ENCODE results near the gene PPP1R9B. TPM values are rescaled to one million over a fixed set of nuclear protein-coding genes. Genes with fewer than 3 reads are reported as not detected.

Gene PPP1R9B
- total RNA-seq, 1 experiment from 2014 or later: 61.3 TPM

- no peak overlapping the region for H3K27ac ChIP-seq (ENCODE audit: low read depth, low read length, poor library complexity, severe bottlenecking)
- POLR2A ChIA-PET (ENCODE audit: low non-redundant PET): no interaction called here
- TF ChIP-seq CTCF (conservative IDR thresholded peaks at IDR 0.05; ENCODE audit: low read depth, low read length) (no peak), EZH2 (IDR thresholded peaks at IDR 0.05; ENCODE audit: borderline replicate concordance, low read depth, low read length, poor library complexity, severe bottlenecking) (no peak)
- peaks cover 10% of the 10 kb centered on the region for H3K4me1 ChIP-seq (ENCODE audit: insufficient read depth, low read length, poor library complexity, severe bottlenecking)
- CTCF ChIA-PET: interaction anchor here (0.7 to 1.4 kb wide), 15 partner anchors 14 to 204 kb away, joined by 3 to 10 read pairs (median 4); no protein-coding TSS in a partner anchor
- H3K27me3 ChIP-seq (replicated peaks; ENCODE audit: insufficient read depth, low read depth, low read length, poor library complexity): no peaks in the 10 kb centered on the region
- no peaks in the 10 kb centered on the region for H3K9me3 ChIP-seq (ENCODE audit: low read depth, low read length, poor library complexity, severe bottlenecking)
- BruUV-seq (replicated peaks): no TSS peak
- no peak overlapping the region for H3K4me3 ChIP-seq (ENCODE audit: low read depth, low read length, poor library complexity, severe bottlenecking)
- intact Hi-C loops (cut with micrococcal nuclease; ENCODE audit: unreplicated experiment): loop anchor here (2.0 kb wide), 2 partner anchors 67 to 203 kb away; no protein-coding TSS in a partner anchor
- no peaks in the 10 kb centered on the region for H3K36me3 ChIP-seq (ENCODE audit: insufficient read depth, low read length, poor library complexity, severe bottlenecking)
- DNase-seq (ENCODE audit: low spot score): no peak
Measured at GRCh38 chr17:50093807-50094206, 56.7 kb downstream of the PPP1R9B start.

- no peak overlapping the region for H3K27ac ChIP-seq (ENCODE audit: low read depth, low read length, poor library complexity, severe bottlenecking)
- ChIA-PET POLR2A (ENCODE audit: low non-redundant PET) (no interaction called here), CTCF (interaction anchor here (0.6 to 1.4 kb wide), 2 partner anchors 14 to 131 kb away, joined by 4 to 5 read pairs; no protein-coding TSS in a partner anchor)
- intact Hi-C loops (cut with micrococcal nuclease; ENCODE audit: unreplicated experiment): no loop called here
- no peaks in the 10 kb centered on the region for H3K9me3 ChIP-seq (ENCODE audit: low read depth, low read length, poor library complexity, severe bottlenecking)
- no peaks in the 10 kb centered on the region for H3K36me3 ChIP-seq (ENCODE audit: insufficient read depth, low read length, poor library complexity, severe bottlenecking)
- TF ChIP-seq CTCF (conservative IDR thresholded peaks at IDR 0.05; ENCODE audit: low read depth, low read length) (no peak), EZH2 (IDR thresholded peaks at IDR 0.05; ENCODE audit: borderline replicate concordance, low read depth, low read length, poor library complexity, severe bottlenecking) (no peak)
- peaks cover 10% of the 10 kb centered on the region for H3K4me1 ChIP-seq (ENCODE audit: insufficient read depth, low read length, poor library complexity, severe bottlenecking)
- BruUV-seq (replicated peaks): no TSS peak
- H3K27me3 ChIP-seq (replicated peaks; ENCODE audit: insufficient read depth, low read depth, low read length, poor library complexity): no peaks in the 10 kb centered on the region
- no peak overlapping the region for H3K4me3 ChIP-seq (ENCODE audit: low read depth, low read length, poor library complexity, severe bottlenecking)
- DNase-seq (ENCODE audit: low spot score): no peak
Measured at GRCh38 chr17:50093246-50093645, 57.2 kb downstream of the PPP1R9B start.

- Histone ChIP-seq H3K4me1 (ENCODE audit: insufficient read depth, low read length, poor library complexity, severe bottlenecking) (peaks cover 10% of the 10 kb centered on the region), H3K4me3 (ENCODE audit: low read depth, low read length, poor library complexity, severe bottlenecking) (no peak overlapping the region), H3K36me3 (ENCODE audit: insufficient read depth, low read length, poor library complexity, severe bottlenecking) (no peaks in the 10 kb centered on the region), H3K9me3 (ENCODE audit: low read depth, low read length, poor library complexity, severe bottlenecking) (no peaks in the 10 kb centered on the region), H3K27ac (ENCODE audit: low read depth, low read length, poor library complexity, severe bottlenecking) (no peak overlapping the region), H3K27me3 (replicated peaks; ENCODE audit: insufficient read depth, low read depth, low read length, poor library complexity) (no peaks in the 10 kb centered on the region)
- BruUV-seq (replicated peaks): no TSS peak
- ChIA-PET CTCF (interaction anchor here (0.6 kb wide), 1 partner anchor 230 kb away, joined by 4 read pairs; no protein-coding TSS in a partner anchor), POLR2A (ENCODE audit: low non-redundant PET) (no interaction called here)
- no peak for DNase-seq (ENCODE audit: low spot score)
- TF ChIP-seq CTCF (conservative IDR thresholded peaks at IDR 0.05; ENCODE audit: low read depth, low read length) (no peak), EZH2 (IDR thresholded peaks at IDR 0.05; ENCODE audit: borderline replicate concordance, low read depth, low read length, poor library complexity, severe bottlenecking) (no peak)
- intact Hi-C loops (cut with micrococcal nuclease; ENCODE audit: unreplicated experiment): no loop called here
Measured at GRCh38 chr17:50091918-50092285, 58.6 kb downstream of the PPP1R9B start.
